Tibial nerve (tissue), 3 donors: ENCODE results near the gene CD79A.

ENCODE experiments used
- POLR2A ChIP-seq, 2 donors: fragments of 450-650 bp; IDR thresholded peaks; one replicate each; pipeline ENCODE4 v1.6.1; 2017; ENCODE audit warnings: antibody characterized with exemption in 2 of 2, mild to moderate bottlenecking in 2 of 2, moderate library complexity in 2 of 2
- TF ChIP-seq, protein P1 (sequence below), 5 experiments: fragments of 200-600 bp in 3 of 5; fragments of 450-650 bp in 2 of 5; sonication (generic) in 3 of 5; IDR thresholded peaks; one replicate each; pipeline ENCODE4 v1.5.1; 2016 to 2019; ENCODE audit warnings: antibody characterized with exemption in 5 of 5, mild to moderate bottlenecking in 3 of 5, moderate library complexity in 2 of 5

DNA sequence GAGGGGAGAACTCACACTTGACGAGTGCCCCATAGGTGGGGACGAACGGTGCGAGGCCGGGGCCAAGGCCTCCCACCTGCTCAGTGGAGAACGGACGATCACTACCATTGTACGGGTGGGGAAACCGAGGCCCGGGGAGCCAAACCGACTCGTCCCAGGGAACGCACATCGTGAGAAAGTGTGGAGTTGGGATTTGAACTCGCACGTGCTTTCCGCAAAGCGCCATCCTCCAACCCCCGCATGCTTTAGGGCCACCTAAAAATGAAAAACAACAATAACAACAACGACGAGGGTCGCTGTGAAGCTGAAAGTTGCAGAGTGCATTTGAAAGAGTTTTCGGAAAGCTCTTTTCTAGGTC is 6.4 kb downstream of the CD79A start:
- TF ChIP-seq, protein P1, sequence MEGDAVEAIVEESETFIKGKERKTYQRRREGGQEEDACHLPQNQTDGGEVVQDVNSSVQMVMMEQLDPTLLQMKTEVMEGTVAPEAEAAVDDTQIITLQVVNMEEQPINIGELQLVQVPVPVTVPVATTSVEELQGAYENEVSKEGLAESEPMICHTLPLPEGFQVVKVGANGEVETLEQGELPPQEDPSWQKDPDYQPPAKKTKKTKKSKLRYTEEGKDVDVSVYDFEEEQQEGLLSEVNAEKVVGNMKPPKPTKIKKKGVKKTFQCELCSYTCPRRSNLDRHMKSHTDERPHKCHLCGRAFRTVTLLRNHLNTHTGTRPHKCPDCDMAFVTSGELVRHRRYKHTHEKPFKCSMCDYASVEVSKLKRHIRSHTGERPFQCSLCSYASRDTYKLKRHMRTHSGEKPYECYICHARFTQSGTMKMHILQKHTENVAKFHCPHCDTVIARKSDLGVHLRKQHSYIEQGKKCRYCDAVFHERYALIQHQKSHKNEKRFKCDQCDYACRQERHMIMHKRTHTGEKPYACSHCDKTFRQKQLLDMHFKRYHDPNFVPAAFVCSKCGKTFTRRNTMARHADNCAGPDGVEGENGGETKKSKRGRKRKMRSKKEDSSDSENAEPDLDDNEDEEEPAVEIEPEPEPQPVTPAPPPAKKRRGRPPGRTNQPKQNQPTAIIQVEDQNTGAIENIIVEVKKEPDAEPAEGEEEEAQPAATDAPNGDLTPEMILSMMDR (IDR thresholded peaks at IDR 0.05): no peak
- no peak for TF ChIP-seq POLR2A (IDR thresholded peaks at IDR 0.05)
